HG02970 (cell line): ENCODE data around the gene TRNP1.
"Not testable (repeated sequence)": the region's sequence is repeated elsewhere in the genome, so short reads cannot be mapped to it uniquely, and the experiment has no call there.

Experiments
- ATAC-seq: cut with Tn5 transposase; IDR thresholded peaks from one replicate; pipeline ENCODE4 v1.9.1; 2021; ENCODE audit warnings: mild to moderate bottlenecking, moderate library complexity, moderate number of reproducible peaks; ENCODE audit not compliant: unreplicated experiment, low FRiP score

Gene TRNP1

GRCh38 chr1:26993237-26994019, at the start of gene TRNP1:
Gene TRNP1 (plus strand): TSS chr1:26993692. CDS start chr1:26993787, 95 bp downstream.
- no peak for ATAC-seq

- ATAC-seq: no peak
These were observed 48.4 kb upstream of the TRNP1 start for GRCh38 chr1:26945138-26945537.

- no peak for ATAC-seq
These were observed 47.8 kb upstream of the TRNP1 start for GRCh38 chr1:26945728-26946127.

GRCh38 chr1:26946270-26946669, 47.2 kb upstream of the TRNP1 start:
- ATAC-seq: no peak

GRCh38 chr1:26948725-26949057, 44.8 kb upstream of the TRNP1 start:
- ATAC-seq: not testable (repeated sequence)

GRCh38 chr1:26949266-26949925, 44.1 kb upstream of the TRNP1 start:
- no peak for ATAC-seq

- no peak for ATAC-seq
These were observed 43.6 kb upstream of the TRNP1 start for GRCh38 chr1:26949926-26950319.

GRCh38 chr1:26950602-26951001, 42.9 kb upstream of the TRNP1 start:
- ATAC-seq: no peak

GRCh38 chr1:26951216-26951615, 42.3 kb upstream of the TRNP1 start:
- ATAC-seq: no peak

GRCh38 chr1:26951821-26952497, 41.5 kb upstream of the TRNP1 start:
- ATAC-seq: no peak

- no peak for ATAC-seq
These were observed 40.1 kb upstream of the TRNP1 start for GRCh38 chr1:26953374-26953773.

GRCh38 chr1:26956321-26956720, 37.2 kb upstream of the TRNP1 start:
- no peak for ATAC-seq

- no peak for ATAC-seq
These were observed 36.2 kb upstream of the TRNP1 start for GRCh38 chr1:26957306-26957705.

- no peak for ATAC-seq
These were observed 34.2 kb upstream of the TRNP1 start for GRCh38 chr1:26959270-26959669.

GRCh38 chr1:26959722-26960624, 33.5 kb upstream of the TRNP1 start, which contains the start of gene KDF1:
Gene KDF1 (minus strand): TSS chr1:26960468. CDS start chr1:26952380, 8,088 bp downstream.
- ATAC-seq: no peak

GRCh38 chr1:26960625-26960966, 32.9 kb upstream of the TRNP1 start:
- no peak for ATAC-seq

GRCh38 chr1:26961826-26962225, 31.7 kb upstream of the TRNP1 start:
- ATAC-seq: no peak

- ATAC-seq: no peak
These were observed 28.3 kb upstream of the TRNP1 start for GRCh38 chr1:26965213-26965612.

GRCh38 chr1:26965628-26966027, 27.9 kb upstream of the TRNP1 start:
- ATAC-seq: no peak

- ATAC-seq: no peak
These were observed 22.7 kb upstream of the TRNP1 start for GRCh38 chr1:26970810-26971209.

- no peak for ATAC-seq
These were observed 21.9 kb upstream of the TRNP1 start for GRCh38 chr1:26971590-26971989.
